Stimulated activated CD8-positive, alpha-beta memory T cell treated with anti-CD3 and anti-CD28 coated beads, Interleukin-15, amount 100 ng/mL, for 48 hours (primary cell): Measurements from ENCODE around the gene NFE2L2.
"Not testable (repeated sequence)": the region's sequence is repeated elsewhere in the genome, so short reads cannot be mapped to it uniquely, and the experiment has no call there.

Experiments
- DNase-seq, 2 donors: peaks; one replicate each; pipeline ENCODE4 v3.0.0-alpha.2; 2020; ENCODE audit warnings: low read depth in 2 of 2

The NFE2L2 gene

DNA sequence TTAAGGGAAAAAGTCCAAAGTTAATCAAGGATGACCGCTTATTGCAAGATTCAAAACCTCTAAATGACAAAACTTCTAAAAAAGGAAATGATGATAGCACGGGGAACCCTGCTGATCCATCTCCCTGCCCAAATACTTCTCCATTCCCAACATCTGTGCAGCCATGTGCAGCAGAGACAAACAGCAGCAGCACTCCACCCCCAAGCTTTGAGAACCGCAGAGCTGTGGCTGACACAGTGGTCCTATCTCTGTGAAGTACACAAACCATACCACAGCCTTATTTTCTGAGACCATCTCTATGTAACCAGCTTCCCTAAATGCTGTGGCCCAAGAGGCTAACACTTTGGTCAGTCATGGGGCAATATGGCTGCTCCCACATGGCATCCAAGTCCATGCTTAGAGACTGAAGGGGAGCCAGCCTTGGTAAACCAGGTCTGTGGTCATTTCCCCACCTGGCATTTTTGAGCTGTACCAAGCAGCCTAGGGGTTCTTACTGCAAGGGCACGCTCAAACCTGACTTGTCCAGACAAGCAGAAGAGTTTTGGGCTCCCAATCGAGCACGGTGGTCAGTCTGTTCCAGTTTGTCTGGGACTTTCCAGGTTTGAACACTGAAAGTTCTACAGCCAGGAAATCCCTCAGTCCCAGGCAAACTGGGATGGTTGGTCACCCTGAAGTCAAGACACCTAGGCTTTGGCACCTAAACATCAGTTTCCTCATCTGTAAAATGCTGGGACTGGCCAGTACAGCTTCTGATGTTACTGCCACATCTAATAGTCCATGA is 17.1 kb upstream of the NFE2L2 start:
- DNase-seq: no peak

DNA sequence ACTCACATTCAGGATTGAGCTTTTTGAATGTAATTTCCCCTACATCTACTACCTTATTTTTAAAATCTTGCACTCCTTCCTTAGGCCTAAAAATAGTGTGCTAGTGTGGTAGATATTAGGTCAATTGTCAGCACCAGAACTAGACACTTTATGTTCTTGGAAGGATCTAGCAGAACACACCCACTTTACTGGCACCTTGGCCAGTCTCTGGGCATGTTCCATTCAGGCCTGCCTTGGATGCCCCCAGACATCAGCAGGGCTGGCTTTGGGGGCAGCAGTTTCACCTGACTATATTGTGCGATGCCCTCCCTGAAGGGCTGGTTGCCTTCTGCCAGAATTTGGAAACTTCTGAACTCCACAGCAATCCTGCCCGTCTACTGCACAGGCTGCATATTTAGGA is 15.3 kb upstream of the NFE2L2 start:
- no peak for DNase-seq

DNA sequence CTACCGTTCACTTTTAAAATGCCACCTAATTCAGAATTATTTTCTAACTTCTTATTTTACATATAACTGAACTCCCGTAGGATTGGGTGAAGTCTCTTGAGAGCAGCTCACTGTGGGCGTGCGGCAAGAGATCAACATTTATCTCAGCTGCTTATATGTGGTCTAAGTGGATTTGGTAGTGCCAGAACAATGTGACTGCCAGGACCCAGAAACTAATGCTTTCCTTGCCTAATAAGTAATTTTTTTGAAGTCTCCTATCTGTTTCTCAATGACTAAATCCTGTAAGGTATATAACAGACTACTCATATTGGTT is 11.2 kb upstream of the NFE2L2 start:
- no peak for DNase-seq

- DNase-seq: no peak
These were observed 10.7 kb upstream of the NFE2L2 start for GRCh38 chr2:177275040-177275742.

DNA sequence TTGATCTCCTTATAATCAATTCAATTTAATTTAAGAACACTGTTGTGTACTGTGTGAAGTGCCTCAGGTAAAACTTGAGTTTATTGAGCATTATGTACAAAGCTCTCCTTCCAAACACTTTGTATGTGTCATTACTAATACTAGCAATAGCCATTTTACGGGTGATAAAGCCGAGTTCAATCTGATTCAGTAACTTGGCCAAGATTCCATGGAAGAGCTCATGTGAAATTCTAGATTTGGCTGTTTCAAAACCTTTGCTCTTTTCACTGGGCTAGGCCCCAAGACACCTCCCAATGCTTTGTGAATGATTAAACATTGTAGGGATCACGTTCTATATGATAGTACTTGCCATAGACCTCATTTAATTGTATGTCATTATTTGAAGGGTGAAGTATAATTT is 8.9 kb upstream of the NFE2L2 start:
- no peak for DNase-seq

DNA sequence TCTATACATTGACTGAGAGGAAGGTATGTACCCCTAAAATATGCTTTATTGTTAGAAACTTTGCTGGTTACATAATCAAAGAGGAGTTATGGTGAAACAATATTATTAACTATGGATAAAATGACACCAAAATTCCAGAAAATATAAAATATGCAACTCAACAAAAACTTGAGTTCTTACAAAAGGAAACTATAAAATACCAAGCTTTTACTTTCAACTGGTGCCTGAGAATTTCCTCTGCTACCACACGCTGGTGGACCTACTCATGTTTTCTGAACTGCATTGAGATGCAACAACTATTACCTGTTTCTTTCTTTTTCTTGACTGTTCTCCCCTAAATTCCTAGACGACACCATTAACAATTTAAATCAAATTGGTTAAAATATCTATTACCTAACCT is 8.2 kb upstream of the NFE2L2 start:
- no peak for DNase-seq

DNA sequence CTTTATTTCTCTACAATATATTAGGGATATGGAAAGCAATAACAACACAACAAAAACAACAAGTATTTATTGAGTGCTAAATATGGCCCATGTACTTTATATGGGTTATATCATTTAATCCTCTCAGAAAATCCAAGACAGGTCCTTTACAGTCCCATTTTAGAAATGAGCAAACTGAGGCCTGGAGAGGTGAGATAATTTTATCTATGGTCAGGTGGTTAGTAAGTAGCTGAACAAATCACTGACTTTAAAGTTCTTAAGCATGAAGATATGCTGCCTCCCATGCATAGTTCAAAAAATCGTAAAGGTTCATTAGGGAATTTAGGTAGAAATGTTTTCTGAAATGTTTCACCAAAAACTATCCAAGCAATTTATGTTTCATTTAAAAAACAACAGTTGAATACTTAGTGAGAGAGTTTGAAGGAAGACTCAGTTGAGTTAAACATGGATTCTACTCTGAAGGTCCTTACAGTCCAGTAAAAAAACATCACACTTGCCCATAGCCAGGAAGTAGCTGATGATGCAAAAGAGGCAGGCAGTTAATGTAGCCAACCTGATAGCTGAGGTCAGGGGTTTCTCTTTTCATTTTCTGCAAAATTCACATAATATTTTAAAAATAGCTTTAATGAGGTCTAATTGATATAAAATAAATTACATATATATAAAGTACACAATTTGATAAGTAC is 7.6 kb upstream of the NFE2L2 start:
- DNase-seq: no peak

- no peak for DNase-seq
These were observed 6.0 kb upstream of the NFE2L2 start for GRCh38 chr2:177270531-177270930.

GRCh38 chr2:177268901-177269300 is 4.4 kb upstream of the NFE2L2 start:
- DNase-seq: no peak

- DNase-seq: no peak
These were observed 3.8 kb upstream of the NFE2L2 start for GRCh38 chr2:177268187-177268871.

DNA sequence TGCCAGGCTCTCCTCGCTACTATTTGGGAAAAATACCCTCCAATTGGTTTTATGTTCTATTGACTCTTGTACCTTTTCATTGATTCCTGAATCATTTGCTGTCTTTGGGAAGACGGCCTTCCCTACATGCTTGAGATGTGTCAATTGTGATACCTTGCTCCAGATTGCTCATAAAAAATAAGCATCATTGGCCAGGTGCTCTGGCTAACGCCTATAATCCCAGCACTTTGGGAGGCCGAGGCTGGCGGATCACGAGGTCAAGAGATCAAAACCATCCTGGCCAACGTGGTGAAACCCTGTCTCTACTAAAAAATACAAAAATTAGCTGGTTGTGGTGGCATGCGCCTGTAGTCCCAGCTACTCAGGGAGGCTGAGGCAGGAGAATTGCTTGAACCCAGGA is 2.4 kb upstream of the NFE2L2 start:
- DNase-seq: not testable (repeated sequence)

DNA sequence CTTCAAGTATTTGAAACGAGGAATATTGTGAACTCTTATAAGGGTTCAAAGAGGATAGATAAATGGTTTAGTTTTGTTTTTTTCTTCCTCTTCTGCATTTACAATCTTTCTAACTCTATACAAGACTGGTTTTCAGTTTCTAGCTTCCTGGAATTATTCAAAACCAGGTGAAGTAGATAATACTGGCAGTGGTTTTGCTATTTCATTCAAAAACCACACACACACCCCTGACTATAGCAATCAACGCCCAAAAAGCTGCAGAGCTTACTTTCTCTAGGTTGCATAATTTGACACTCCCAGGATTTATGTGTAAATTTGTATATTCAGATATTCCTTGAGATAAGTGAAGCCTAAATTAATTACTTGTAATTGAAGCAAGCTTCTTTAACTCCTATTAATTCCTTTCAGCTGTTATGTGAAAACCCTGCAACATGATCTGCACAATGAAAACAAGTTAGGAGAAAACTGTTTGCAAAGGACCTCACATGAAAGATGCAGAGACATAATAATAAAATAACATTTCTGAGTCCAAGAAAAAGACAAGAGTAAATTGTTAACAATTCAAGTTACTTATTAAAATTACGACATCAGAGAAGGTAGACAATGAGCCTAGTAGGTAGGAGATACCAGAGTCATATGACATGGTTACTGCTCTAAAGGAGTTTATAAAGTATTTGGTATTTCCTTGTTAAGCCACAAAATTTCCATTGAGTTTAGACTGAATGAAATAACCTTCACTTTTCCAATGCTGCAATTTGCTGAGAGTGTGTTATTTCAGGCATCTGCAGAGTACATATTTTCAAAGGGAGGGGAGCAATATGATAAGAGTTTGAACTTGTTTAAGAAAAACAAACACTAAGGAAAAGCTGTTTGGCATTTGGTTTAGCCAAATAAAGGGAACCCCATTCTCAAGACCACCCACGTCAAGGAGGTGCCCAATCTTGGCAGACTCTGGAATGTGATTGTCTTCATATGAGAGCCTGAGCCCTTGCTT is 1.6 kb upstream of the NFE2L2 start:
- no peak for DNase-seq

DNA sequence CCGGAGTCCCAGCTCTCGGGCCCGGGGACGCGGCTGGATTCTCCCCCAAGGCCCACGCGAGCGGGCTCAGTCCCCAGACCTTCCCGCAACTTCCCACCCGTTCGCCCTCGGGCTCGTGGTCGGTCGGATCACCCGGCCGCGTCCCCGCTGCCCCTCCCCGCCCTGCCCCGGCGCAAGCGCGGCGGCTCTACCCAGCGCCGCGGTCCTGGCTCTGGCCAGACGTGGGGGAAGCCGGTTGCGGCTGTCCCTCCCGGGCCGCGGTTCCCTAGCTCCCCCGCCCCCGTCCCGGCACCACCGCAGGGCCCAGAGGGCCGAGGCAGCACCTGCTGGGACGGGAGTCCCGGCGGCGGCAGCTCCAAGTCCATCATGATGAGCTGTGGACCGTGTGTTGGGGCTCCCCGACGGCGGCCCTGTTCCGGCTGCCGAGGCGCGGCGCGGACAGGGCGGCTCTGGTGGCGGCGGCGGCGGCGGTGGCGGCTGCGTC is 276 bp downstream of the NFE2L2 start:
- peak in 1 of 2 donors; percentile 17 for DNase-seq

DNA sequence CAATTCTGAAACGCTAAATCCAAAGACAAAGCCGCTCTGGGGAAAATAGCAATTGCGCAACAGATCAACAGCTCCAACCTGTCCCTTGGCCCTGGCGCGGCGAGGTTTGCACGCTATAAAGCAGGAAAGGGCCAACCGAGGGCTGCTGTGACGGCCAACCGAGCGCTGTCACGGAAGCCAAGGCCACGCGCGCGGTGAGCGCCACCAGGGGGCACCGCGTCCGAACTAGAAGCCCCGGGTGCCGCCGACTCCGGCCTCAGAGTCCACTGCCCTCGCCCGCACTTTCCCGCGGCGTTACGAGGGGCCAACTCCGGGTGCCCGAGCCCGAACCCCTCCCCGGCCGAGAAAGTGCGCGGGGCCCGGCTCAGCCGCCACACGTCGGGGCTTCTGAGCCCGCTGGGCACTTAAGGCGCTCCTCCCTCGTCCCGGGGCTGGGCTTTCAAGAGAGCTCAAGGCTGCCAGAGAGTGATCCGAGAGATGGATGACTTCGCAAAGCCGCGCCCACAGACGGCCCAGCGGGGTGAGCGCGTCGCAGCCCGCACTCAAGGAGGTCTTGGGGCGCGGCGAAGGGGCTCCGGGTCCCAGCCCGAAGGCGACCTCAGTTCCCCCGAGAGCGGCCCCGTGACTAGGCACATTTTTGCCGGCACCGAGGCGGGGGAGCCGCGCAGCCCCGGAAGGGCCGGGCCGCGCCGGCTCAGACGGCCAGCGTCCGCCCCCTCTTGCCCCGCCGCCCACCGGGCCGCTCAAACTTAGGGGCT is 897 bp downstream of the NFE2L2 start:
- DNase-seq: peak; percentile 84 to 88

DNA sequence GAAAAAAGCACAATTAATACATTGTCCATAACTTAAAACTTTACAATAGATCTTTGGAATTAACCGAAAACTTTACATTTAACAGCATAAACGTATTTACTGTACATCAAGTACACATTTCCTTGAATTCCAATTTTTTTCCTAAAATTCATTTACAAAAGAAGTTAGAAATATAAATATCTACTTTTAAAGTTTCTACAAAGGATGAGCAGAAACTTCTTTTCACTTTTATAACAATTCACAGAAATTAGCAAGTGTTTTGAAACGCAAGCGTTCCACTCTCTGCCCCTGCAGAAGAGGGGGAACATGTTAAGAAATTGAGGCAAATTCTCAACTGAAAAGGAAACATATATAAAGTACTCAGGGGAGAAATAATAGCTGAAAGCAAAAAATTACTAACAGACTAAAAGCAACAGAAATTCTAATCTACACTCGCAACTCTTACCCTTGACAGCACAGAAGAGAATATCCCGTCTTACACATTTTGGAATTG is 1.5 kb downstream of the NFE2L2 start:
- no peak for DNase-seq

GRCh38 chr2:177262092-177262491 is 2.4 kb downstream of the NFE2L2 start:
- no peak for DNase-seq

DNA sequence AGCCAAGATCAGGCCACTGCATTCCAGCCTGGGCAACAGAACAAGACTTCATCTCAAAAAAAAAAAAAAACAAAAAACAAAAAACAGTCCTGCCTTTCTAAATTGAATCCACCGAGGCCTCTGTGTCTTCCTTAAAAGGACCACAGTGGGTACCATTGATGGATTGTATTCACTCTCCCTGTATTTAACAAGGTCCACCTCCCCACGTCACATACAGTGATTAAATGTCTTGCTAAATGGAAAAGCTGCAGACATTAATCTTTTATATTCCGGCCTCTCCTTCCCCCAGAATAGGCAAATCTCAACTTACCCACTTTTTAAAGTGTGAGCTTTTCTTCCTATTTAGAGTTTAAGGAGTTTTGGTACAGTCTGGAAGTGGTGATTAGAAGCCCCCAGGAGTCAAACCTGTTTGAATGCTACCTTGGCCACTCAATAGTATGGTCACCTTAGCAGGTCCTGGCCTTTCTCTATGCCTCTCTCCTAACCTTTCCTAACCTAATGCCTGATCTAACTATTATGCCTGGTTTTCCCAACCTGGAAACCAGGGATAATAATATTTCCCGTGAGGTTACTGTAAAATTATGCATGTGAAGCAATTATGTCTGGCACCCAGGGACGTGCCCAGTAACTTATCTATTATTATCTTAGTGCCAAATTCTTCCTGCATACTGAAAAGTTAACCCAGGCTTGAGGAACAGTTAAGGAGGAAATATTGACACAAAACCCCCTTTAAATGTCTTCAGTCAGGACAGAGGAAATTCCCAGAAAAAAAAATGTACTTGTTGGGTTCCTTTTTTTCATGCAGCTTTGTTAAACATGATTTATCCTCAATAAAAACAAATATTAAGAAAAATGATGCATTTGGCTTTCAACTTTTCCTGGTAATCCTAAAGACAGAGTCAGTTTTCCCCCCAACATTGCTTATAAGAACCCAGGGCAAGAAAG is 3.1 kb downstream of the NFE2L2 start:
- DNase-seq: no peak

- DNase-seq: no peak
These were observed 4.1 kb downstream of the NFE2L2 start for GRCh38 chr2:177260379-177260778.

DNA sequence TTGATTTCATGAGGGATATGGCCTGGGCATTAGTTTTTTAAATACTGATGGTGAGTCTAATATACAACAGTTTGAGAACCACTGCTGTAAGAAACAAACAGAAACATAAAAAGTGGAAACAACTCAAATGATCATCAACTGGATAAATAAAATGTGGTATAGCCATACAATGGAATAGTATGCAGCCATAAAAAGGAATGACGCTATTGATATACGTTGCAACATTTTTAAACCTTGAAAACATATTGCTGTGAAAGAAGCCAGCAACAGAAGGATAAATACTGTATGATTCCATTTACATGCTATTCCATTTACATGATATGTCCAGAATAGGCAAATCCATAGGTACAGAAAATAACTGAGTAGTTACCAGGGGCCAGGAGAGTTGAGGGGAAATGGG is 6.5 kb downstream of the NFE2L2 start:
- no peak for DNase-seq
